Hepatocyte (in vitro differentiated cells): ENCODE results near the gene PPARA. TPM values are rescaled to one million over a fixed set of nuclear protein-coding genes. Genes with fewer than 3 reads are reported as not detected.

Experiments
- DNase-seq: peaks from one replicate; pipeline ENCODE4 v3.0.0-alpha.2; 2016; ENCODE audit warnings: low spot score
- H2AFZ ChIP-seq: fragments of 200-600 bp; sonication (generic); 2 replicates; pipeline ENCODE4 v1.6.0; 2016; ENCODE audit warnings: antibody characterized with exemption, mild to moderate bottlenecking
- H3K27ac ChIP-seq: fragments of 200-600 bp; sonication (generic); 2 replicates; pipeline ENCODE4 v1.5.1; 2016; ENCODE audit warnings: mild to moderate bottlenecking
- H3K27me3 ChIP-seq: fragments of 200-600 bp; sonication (generic); 2 replicates; pipeline ENCODE4 v1.6.1; 2016
- H3K36me3 ChIP-seq: fragments of 200-600 bp; sonication (generic); replicated peaks from 2 replicates; pipeline ENCODE4 v1.5.1; 2016; ENCODE audit warnings: low read depth; ENCODE audit not compliant: insufficient read depth
- H3K4me1 ChIP-seq: fragments of 200-600 bp; sonication (generic); 2 replicates; pipeline ENCODE4 v1.5.1; 2016; ENCODE audit warnings: mild to moderate bottlenecking, moderate library complexity; ENCODE audit not compliant: insufficient read depth
- H3K4me2 ChIP-seq: fragments of 200-600 bp; sonication (generic); 2 replicates; pipeline ENCODE4 v1.6.0; 2016
- H3K4me3 ChIP-seq: fragments of 200-600 bp; sonication (generic); 2 replicates; pipeline ENCODE4 v1.5.1; 2016; ENCODE audit warnings: mild to moderate bottlenecking
- H3K79me2 ChIP-seq: fragments of 200-600 bp; sonication (generic); 2 replicates; pipeline ENCODE4 v1.6.0; 2017; ENCODE audit warnings: mild to moderate bottlenecking
- H3K9me2 ChIP-seq: fragments of 200-600 bp; sonication (generic); replicated peaks from 2 replicates; pipeline ENCODE4 v1.6.0; 2017; ENCODE audit warnings: mild to moderate bottlenecking; ENCODE audit not compliant: insufficient read depth
- H3K9me3 ChIP-seq: fragments of 200-600 bp; sonication (generic); 2 replicates; pipeline ENCODE4 v1.5.1; 2016; ENCODE audit warnings: low read depth, mild to moderate bottlenecking
- H4K20me1 ChIP-seq: fragments of 200-600 bp; sonication (generic); 2 replicates; pipeline ENCODE4 v1.6.0; 2016; ENCODE audit warnings: mild to moderate bottlenecking; ENCODE audit not compliant: insufficient read depth, poor library complexity, severe bottlenecking
- EZH2 ChIP-seq: fragments of 200-600 bp; sonication (generic); IDR thresholded peaks from 2 replicates; pipeline ENCODE4 v1.6.1; 2016; ENCODE audit warnings: antibody characterized with exemption, mild to moderate bottlenecking, borderline replicate concordance
- EZH2phosphoT487 ChIP-seq: fragments of 200-600 bp; sonication (generic); IDR thresholded peaks from one replicate; pipeline ENCODE4 v1.6.1; 2018; ENCODE audit warnings: antibody characterized with exemption, mild to moderate bottlenecking, low read depth, moderate library complexity; ENCODE audit not compliant: unreplicated experiment, severe bottlenecking
- WGBS: methylation state at CpG from one replicate; pipeline ENCODE4 v1.1.6; 2016; ENCODE audit warnings: low lambda C conversion rate; ENCODE audit errors: missing lambda C conversion rate; 5-methylcytosine and 5-hydroxymethylcytosine counted together
- polyA plus RNA-seq: library from polyadenylated mRNA; unstranded; fragments of >200 nt; fragmentation: Nextera tagmentation; extraction: Ambion mirVana; gene quantifications from 2 replicates; pipeline ENCODE4 v1.2.1, GENCODE V29; 2016
- total RNA-seq: library from RNA; depleted of rRNA; stranded (reverse); fragments of >200 nt; gene quantifications from 2 replicates; pipeline ENCODE4 v1.2.3, GENCODE V29; 2014
- TF ChIP-seq, protein P1 (sequence below): fragments of 200-600 bp; sonication (generic); IDR thresholded peaks from 2 replicates; pipeline ENCODE4 v1.5.1; 2016; ENCODE audit warnings: antibody characterized with exemption, mild to moderate bottlenecking; ENCODE audit not compliant: poor library complexity

PPARA gene
- total and polyA plus RNA-seq, 2 experiments from 2014 or later = 13.7 to 31.0 TPM

DNA sequence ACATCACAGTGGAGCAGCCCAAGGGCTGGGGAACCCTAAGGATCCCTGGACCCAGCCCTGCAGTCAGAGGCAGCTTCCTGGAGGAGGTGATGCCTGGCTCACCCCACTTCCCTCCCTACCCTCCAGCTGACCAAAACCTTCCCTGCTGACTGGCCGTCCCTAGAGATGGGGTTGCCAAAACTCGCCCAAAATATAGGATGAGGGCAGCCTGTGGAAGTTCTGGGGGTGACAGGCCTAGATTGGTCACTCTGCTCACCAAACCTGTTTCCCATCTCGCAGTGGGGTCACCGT is 35.0 kb upstream of the PPARA start:
- Histone ChIP-seq H3K4me1 (peaks cover 3% of the 10 kb centered on the region), H3K36me3 (no peaks in the 10 kb centered on the region), H3K9me2 (no peaks in the 10 kb centered on the region), H3K4me2 (no peak overlapping the region), H2AFZ (no peak overlapping the region), H3K9me3 (no peaks in the 10 kb centered on the region), H3K79me2 (no peaks in the 10 kb centered on the region), H3K27me3 (no peaks in the 10 kb centered on the region), H3K27ac (no peak overlapping the region), H4K20me1 (no peaks in the 10 kb centered on the region), H3K4me3 (no peak overlapping the region)
- no peak for DNase-seq
- TF ChIP-seq, protein P1, sequence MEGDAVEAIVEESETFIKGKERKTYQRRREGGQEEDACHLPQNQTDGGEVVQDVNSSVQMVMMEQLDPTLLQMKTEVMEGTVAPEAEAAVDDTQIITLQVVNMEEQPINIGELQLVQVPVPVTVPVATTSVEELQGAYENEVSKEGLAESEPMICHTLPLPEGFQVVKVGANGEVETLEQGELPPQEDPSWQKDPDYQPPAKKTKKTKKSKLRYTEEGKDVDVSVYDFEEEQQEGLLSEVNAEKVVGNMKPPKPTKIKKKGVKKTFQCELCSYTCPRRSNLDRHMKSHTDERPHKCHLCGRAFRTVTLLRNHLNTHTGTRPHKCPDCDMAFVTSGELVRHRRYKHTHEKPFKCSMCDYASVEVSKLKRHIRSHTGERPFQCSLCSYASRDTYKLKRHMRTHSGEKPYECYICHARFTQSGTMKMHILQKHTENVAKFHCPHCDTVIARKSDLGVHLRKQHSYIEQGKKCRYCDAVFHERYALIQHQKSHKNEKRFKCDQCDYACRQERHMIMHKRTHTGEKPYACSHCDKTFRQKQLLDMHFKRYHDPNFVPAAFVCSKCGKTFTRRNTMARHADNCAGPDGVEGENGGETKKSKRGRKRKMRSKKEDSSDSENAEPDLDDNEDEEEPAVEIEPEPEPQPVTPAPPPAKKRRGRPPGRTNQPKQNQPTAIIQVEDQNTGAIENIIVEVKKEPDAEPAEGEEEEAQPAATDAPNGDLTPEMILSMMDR = no peak
- no peak for TF ChIP-seq EZH2phosphoT487
- TF ChIP-seq EZH2 = no peak
- WGBS = 89% methylated on average over 4 of the region's 4 CpGs

DNA sequence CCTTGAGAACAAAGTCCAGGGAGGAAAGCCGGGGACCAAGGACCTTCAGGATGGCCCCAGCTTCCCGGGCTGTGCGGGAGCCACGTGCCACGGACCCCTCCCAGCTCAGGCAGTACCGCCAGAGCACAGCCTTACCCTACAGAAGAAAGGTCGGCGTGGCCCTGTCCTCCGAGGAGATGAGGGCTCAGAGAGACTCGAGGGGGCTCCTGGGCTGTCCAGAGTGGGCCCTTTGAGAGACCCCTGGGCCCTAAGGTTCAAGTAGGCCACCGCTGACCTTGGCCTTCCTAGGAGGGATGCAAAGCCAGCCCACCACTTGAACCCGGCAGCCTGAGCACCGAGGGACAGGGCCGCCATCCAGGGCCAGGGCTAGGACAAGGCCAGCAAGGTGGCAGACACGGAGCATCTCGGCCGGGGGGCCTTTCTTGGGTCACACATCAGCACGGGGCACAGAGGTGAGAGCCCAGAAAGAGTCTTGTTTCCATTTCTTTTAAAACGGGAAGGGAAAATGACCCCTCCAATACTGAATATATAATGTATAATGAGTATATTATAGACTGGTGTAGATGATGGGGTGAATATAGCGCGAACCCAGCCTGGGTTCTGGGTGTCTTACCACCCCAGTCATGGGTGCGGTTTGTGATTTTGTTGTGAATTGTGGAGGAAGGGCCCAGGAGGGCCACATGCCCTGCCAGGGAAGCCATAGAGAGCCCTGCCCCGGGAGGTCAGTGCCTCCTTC is 34.4 kb upstream of the PPARA start:
- no peaks in the 10 kb centered on the region for H3K9me3 ChIP-seq
- no peaks in the 10 kb centered on the region for H3K27me3 ChIP-seq
- peak overlapping the region; percentile 44 for H3K4me2 ChIP-seq
- no peaks in the 10 kb centered on the region for H3K79me2 ChIP-seq
- H3K36me3 ChIP-seq = no peaks in the 10 kb centered on the region
- H3K9me2 ChIP-seq = no peaks in the 10 kb centered on the region
- WGBS = 83% methylated on average over 23 of the region's 23 CpGs
- peaks cover 3% of the 10 kb centered on the region for H3K4me1 ChIP-seq
- no peak overlapping the region for H3K4me3 ChIP-seq
- TF ChIP-seq, protein P1 = no peak
- TF ChIP-seq EZH2 (no peak), EZH2phosphoT487 (no peak)
- no peaks in the 10 kb centered on the region for H4K20me1 ChIP-seq
- H2AFZ ChIP-seq = no peak overlapping the region
- H3K27ac ChIP-seq = no peak overlapping the region
- DNase-seq = no peak

DNA sequence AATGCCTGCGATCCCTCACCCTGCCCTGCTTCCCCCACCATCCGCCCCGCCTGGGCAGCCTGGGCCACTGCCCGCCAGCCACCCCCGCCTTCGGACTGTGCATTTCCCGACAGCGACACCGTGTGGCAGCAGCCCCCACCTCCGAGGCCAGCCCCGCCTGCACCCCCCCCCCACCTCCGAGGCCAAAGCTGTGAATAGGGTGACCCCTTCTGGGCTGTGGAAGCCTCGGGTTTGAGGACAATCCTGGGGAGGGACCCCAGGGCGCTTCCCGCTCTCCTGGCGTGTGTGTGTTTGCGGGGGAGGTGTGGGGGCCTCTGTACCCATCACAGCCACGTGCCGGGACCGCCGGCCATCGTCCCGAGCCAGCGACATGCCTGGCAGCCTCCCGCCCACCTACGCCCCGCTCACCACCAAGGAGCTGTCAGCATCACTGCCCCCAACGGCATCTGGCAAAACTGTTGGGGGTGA is 33.8 kb upstream of the PPARA start:
- Histone ChIP-seq H3K9me3 (no peaks in the 10 kb centered on the region), H3K27ac (no peak overlapping the region), H3K27me3 (no peaks in the 10 kb centered on the region), H3K79me2 (no peaks in the 10 kb centered on the region), H4K20me1 (no peaks in the 10 kb centered on the region), H2AFZ (no peak overlapping the region), H3K36me3 (no peaks in the 10 kb centered on the region), H3K4me3 (no peak overlapping the region), H3K4me2 (peak overlapping the region; percentile 58), H3K9me2 (no peaks in the 10 kb centered on the region), H3K4me1 (peaks cover 3% of the 10 kb centered on the region)
- TF ChIP-seq EZH2phosphoT487 (no peak), EZH2 (no peak)
- TF ChIP-seq, protein P1 = peak; percentile 97
- 22% methylated on average over 18 of the region's 28 CpGs for WGBS
- peak; percentile 95 for DNase-seq
